Heart left ventricle (tissue), 13 donors: ENCODE data around the gene MAGI2.

Experiments
- CTCF ChIP-seq, 12 donors: fragments of 200-600 bp; sonication (generic) in 4 of 12; IDR thresholded peaks; one replicate each; pipeline versions ENCODE4 v1.5.0 to v1.8.0; 2018 to 2022; ENCODE audit warnings: antibody characterized with exemption in 12 of 12, mild to moderate bottlenecking in 5 of 12
- POLR2A ChIP-seq, 2 donors: fragments of 450-650 bp; IDR thresholded peaks; one replicate each; pipeline ENCODE4 v1.6.1; 2017; ENCODE audit warnings: antibody characterized with exemption in 2 of 2, mild to moderate bottlenecking in 2 of 2, moderate library complexity in 2 of 2
- donor health status: ischemic (EF 13 %, LVEDD 7.1; RV severe dilation, severe dysfunction).
- donor health status: DM: no; HTN: yes; CAD: no.
- donor health status: DM: no; HTN: no; CAD: no.
- donor health status: ischemic (EF 25% LVEDD 6.9; RV normal size, moderate dysfunction).
- donor health status: ischemic (EF 25% LVEDD 5.7; RV mildly dilated, moderate dysfunction).
- donor health status: ischemic (EF 35%, LVEDD 5.7; RV mildly dilated, moderate dysfunction).
- donor health status: nonischemic (EF 11% LVEDD 7.7; RV severe dilation, severe dysfunction).
- donor health status: DM: yes; HTN: yes; CAD: no.
- donor health status: PGD.
- donor health status: ischemic (EF 29% LVEDD 5.4; RV normal size, mild dysfunction).
- donor health status: nonischemic (EF 23%, LVEDD 6.1; RV moderate dilation, normal function).

GRCh38 chr7:79410345-79410744 is 43.1 kb downstream of the MAGI2 start:
- TF ChIP-seq CTCF (IDR thresholded peaks at IDR 0.05) (no peak), POLR2A (IDR thresholded peaks at IDR 0.05) (no peak)
